Neural cell (in vitro differentiated cells): ENCODE data around the gene COL23A1. TPM values are rescaled to one million over a fixed set of nuclear protein-coding genes. Genes with fewer than 3 reads are reported as not detected.

Experiments used
- H2AFZ ChIP-seq: fragments of 200-600, 300-800 bp; sonication (generic), shearing (Covaris generic); 2 replicates; pipeline ENCODE4 v1.6.0; 2014; ENCODE audit warnings: low read depth, mild to moderate bottlenecking, antibody characterized with exemption, low read length, moderate library complexity
- H3F3A ChIP-seq: fragments of 200-600 bp; shearing (Covaris generic); 2 replicates; pipeline ENCODE4 v1.6.1; 2016; ENCODE audit warnings: mild to moderate bottlenecking, moderate library complexity, mixed read lengths, antibody characterized with exemption, low read length; ENCODE audit not compliant: insufficient read depth, poor library complexity, severe bottlenecking
- H3K27ac ChIP-seq: fragments of 200-600, 300-800 bp; sonication (generic), shearing (Covaris generic); 2 replicates; pipeline ENCODE4 v1.5.1; 2014; ENCODE audit warnings: mild to moderate bottlenecking, low read length, moderate library complexity
- H3K27me3 ChIP-seq: fragments of 300-800, 200-600 bp; sonication (generic), shearing (Covaris generic); 2 replicates; pipeline ENCODE4 v1.6.0; 2014; ENCODE audit warnings: mild to moderate bottlenecking, low read depth, low read length, moderate library complexity; ENCODE audit not compliant: insufficient read depth
- H3K36me3 ChIP-seq: fragments of 300-800, 200-600 bp; sonication (generic), shearing (Covaris generic); 2 replicates; pipeline ENCODE4 v1.5.1; 2014; ENCODE audit warnings: mild to moderate bottlenecking, antibody characterized with exemption, low read length, moderate library complexity; ENCODE audit not compliant: insufficient read depth
- H3K4me2 ChIP-seq: fragments of 300-800, 200-600 bp; sonication (generic), shearing (Covaris generic); 2 replicates; pipeline ENCODE4 v1.6.0; 2014; ENCODE audit warnings: mild to moderate bottlenecking, low read length
- H3K4me3 ChIP-seq: fragments of 300-800, 200-600 bp; sonication (generic), shearing (Covaris generic); 2 replicates; pipeline ENCODE4 v1.5.1; 2014; ENCODE audit warnings: mild to moderate bottlenecking, low read length, moderate library complexity
- H3K79me2 ChIP-seq: fragments of 200-600 bp; shearing (Covaris generic); replicated peaks from 2 replicates; pipeline ENCODE4 v1.6.0; 2014; ENCODE audit warnings: mild to moderate bottlenecking, low read length, moderate library complexity; ENCODE audit not compliant: insufficient read depth
- H3K9ac ChIP-seq: fragments of 300-800, 200-600 bp; sonication (generic), shearing (Covaris generic); 2 replicates; pipeline ENCODE4 v1.6.1; 2016; ENCODE audit warnings: mild to moderate bottlenecking, low read length, mixed read lengths
- H3K9me2 ChIP-seq: fragments of 200-600 bp; shearing (Covaris generic); 2 replicates; pipeline ENCODE4 v1.6.1; 2016; ENCODE audit warnings: mild to moderate bottlenecking, low read length, mixed read lengths; ENCODE audit not compliant: insufficient read depth
- H3K9me3 ChIP-seq: fragments of 200-600, 300-800 bp; sonication (generic), shearing (Covaris generic); 2 replicates; pipeline ENCODE4 v1.6.1; 2016; ENCODE audit warnings: mild to moderate bottlenecking, mixed run types, low read length, moderate library complexity, mixed read lengths
- H4K20me1 ChIP-seq: fragments of 200-600 bp; shearing (Covaris generic); 2 replicates; pipeline ENCODE4 v1.6.1; 2016; ENCODE audit warnings: mild to moderate bottlenecking, mixed run types; ENCODE audit not compliant: insufficient read depth
- CTCF ChIP-seq: fragments of 450-650 bp; IDR thresholded peaks from 2 replicates; pipeline ENCODE4 v1.5.1; 2014; ENCODE audit warnings: antibody characterized with exemption, mild to moderate bottlenecking, moderate library complexity; ENCODE audit not compliant: poor library complexity, severe bottlenecking
- EP300 ChIP-seq: fragments of 450-650 bp; conservative IDR thresholded peaks from 2 replicates; pipeline ENCODE4 v1.6.1; 2014; ENCODE audit warnings: antibody characterized with exemption, mild to moderate bottlenecking, moderate library complexity; ENCODE audit not compliant: poor library complexity, severe bottlenecking
- EZH2 ChIP-seq: fragments of 200-600, 300-800 bp; shearing (Covaris generic), sonication (generic); IDR thresholded peaks from 2 replicates; pipeline ENCODE4 v1.6.1; 2014; ENCODE audit warnings: antibody characterized with exemption, low read length, borderline replicate concordance, mild to moderate bottlenecking; ENCODE audit not compliant: insufficient read depth, poor library complexity, severe bottlenecking
- MXI1 ChIP-seq: fragments of 450-650 bp; conservative IDR thresholded peaks from 2 replicates; pipeline ENCODE4 v1.6.1; 2014; ENCODE audit warnings: antibody characterized with exemption, mild to moderate bottlenecking; ENCODE audit not compliant: poor library complexity, severe bottlenecking
- POLR2AphosphoS5 ChIP-seq: IDR thresholded peaks from 2 replicates; pipeline ENCODE4 v1.6.1; 2012
- RAD21 ChIP-seq: fragments of 450-650 bp; conservative IDR thresholded peaks from 2 replicates; pipeline ENCODE4 v1.6.1; 2014; ENCODE audit warnings: antibody characterized with exemption, mild to moderate bottlenecking, moderate library complexity
- SMC3 ChIP-seq: fragments of 450-650 bp; conservative IDR thresholded peaks from 2 replicates; pipeline ENCODE4 v1.6.1; 2014; ENCODE audit warnings: antibody characterized with exemption, mild to moderate bottlenecking, moderate library complexity; ENCODE audit not compliant: poor library complexity
- TAF1 ChIP-seq: IDR thresholded peaks from 2 replicates; pipeline ENCODE4 v1.6.1; 2012; ENCODE audit warnings: low read depth
- polyA minus RNA-seq: library from RNA; depleted of rRNA, polyadenylated mRNA; stranded (reverse); fragments of >200 nt; gene quantifications from 2 replicates; pipeline ENCODE4 v1.2.3, GENCODE V29; 2014
- polyA plus RNA-seq: library from polyadenylated mRNA; depleted of rRNA; stranded (reverse); fragments of >200 nt; gene quantifications from 2 replicates; pipeline ENCODE4 v1.2.3, GENCODE V29; 2014
- TF ChIP-seq, protein P1 (sequence below): IDR thresholded peaks from 2 replicates; pipeline ENCODE4 v1.6.1; 2012; ENCODE audit warnings: borderline replicate concordance

The COL23A1 gene
- polyA plus RNA-seq, result 0.12 TPM in 1 of 2 replicates, not detected in the other
- polyA minus RNA-seq, result 0.24 TPM in 1 of 2 replicates, not detected in the other

- Histone ChIP-seq H3K27me3 (peaks cover 42% of the 10 kb centered on the region), H2AFZ (no peak within 1 kb of the TSS)
Observed at GRCh38 chr5:178590141-178590923, at the start of gene COL23A1. TSS of gene COL23A1 (minus strand) at chr5:178590393.

GRCh38 chr5:178637356-178638074 lies 47.3 kb upstream of the COL23A1 start:
- TF ChIP-seq RAD21 (no peak), EZH2 (no peak), CTCF (no peak), EP300 (no peak), SMC3 (no peak), POLR2AphosphoS5 (no peak), MXI1 (no peak), TAF1 (no peak)
- TF ChIP-seq, protein P1, sequence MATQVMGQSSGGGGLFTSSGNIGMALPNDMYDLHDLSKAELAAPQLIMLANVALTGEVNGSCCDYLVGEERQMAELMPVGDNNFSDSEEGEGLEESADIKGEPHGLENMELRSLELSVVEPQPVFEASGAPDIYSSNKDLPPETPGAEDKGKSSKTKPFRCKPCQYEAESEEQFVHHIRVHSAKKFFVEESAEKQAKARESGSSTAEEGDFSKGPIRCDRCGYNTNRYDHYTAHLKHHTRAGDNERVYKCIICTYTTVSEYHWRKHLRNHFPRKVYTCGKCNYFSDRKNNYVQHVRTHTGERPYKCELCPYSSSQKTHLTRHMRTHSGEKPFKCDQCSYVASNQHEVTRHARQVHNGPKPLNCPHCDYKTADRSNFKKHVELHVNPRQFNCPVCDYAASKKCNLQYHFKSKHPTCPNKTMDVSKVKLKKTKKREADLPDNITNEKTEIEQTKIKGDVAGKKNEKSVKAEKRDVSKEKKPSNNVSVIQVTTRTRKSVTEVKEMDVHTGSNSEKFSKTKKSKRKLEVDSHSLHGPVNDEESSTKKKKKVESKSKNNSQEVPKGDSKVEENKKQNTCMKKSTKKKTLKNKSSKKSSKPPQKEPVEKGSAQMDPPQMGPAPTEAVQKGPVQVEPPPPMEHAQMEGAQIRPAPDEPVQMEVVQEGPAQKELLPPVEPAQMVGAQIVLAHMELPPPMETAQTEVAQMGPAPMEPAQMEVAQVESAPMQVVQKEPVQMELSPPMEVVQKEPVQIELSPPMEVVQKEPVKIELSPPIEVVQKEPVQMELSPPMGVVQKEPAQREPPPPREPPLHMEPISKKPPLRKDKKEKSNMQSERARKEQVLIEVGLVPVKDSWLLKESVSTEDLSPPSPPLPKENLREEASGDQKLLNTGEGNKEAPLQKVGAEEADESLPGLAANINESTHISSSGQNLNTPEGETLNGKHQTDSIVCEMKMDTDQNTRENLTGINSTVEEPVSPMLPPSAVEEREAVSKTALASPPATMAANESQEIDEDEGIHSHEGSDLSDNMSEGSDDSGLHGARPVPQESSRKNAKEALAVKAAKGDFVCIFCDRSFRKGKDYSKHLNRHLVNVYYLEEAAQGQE, result no peak
- no peak overlapping the region for H2AFZ ChIP-seq
- no peaks in the 10 kb centered on the region for H3K9me2 ChIP-seq

More at GRCh38 chr5:178590141-178590923, at the start of gene COL23A1:
- Histone ChIP-seq H3F3A (peaks cover 4% of the 10 kb centered on the region), H3K9ac (no peak within 1 kb of the TSS), H3K36me3 (peaks cover under 1% of the 10 kb centered on the region), H3K9me3 (no peaks in the 10 kb centered on the region), H3K27ac (no peak within 1 kb of the TSS), H3K79me2 (no peaks in the 10 kb centered on the region), H3K9me2 (no peaks in the 10 kb centered on the region), H3K4me2 (no peak within 1 kb of the TSS), H4K20me1 (no peaks in the 10 kb centered on the region), H3K4me3 (peak within 1 kb of the TSS; percentile 64)
- peak; percentile 38 for TF ChIP-seq MXI1
- no peak for TF ChIP-seq EP300
- peak; percentile 79 for TF ChIP-seq RAD21
- peak; percentile 83 for TF ChIP-seq SMC3
- peak; percentile 78 for TF ChIP-seq CTCF

More at GRCh38 chr5:178637356-178638074, 47.3 kb upstream of the COL23A1 start:
- Histone ChIP-seq H4K20me1 (no peaks in the 10 kb centered on the region), H3K4me2 (no peak overlapping the region), H3K4me3 (no peak overlapping the region), H3K9ac (no peak overlapping the region), H3K9me3 (no peaks in the 10 kb centered on the region), H3K27me3 (no peaks in the 10 kb centered on the region), H3K36me3 (no peaks in the 10 kb centered on the region), H3K79me2 (no peaks in the 10 kb centered on the region), H3F3A (no peaks in the 10 kb centered on the region), H3K27ac (no peak overlapping the region)
